HEK293 (cell line): ENCODE measurements around the gene ZNF749.
A peak's percentile ranks its signal among the peaks of the same experiment; 100 is the strongest.

Source experiments
- CTCF ChIA-PET: fragments of 350-600 bp; formaldehyde crosslinking; extraction: SDS; loops from one replicate; lab custom pipeline; 2021; ENCODE audit warnings: antibody characterized with exemption; lab: Yijun Ruan, JAX
- POLR2A ChIA-PET: fragments of 300-600 bp; formaldehyde crosslinking; extraction: SDS; loops from one replicate; lab custom pipeline; 2020; ENCODE audit warnings: antibody characterized with exemption, inconsistent platforms; lab: Yijun Ruan, JAX
- H3K27ac ChIP-seq: fragments of 200-500 bp; sonication (Bioruptor generic); 2 replicates; pipeline ENCODE4 v1.5.1; 2014; ENCODE audit warnings: low read depth, low read length, control low read depth, inconsistent platforms; ENCODE audit errors: extremely low read depth
- H3K36me3 ChIP-seq, 2 experiments: fragments of 200-500 bp in 1 of 2; sonication (Bioruptor generic) in 1 of 2; 1 replicate in 1 of 2; 2 replicates in 1 of 2; pipeline ENCODE4 v1.5.1; 2014 to 2017; ENCODE audit warnings: inconsistent platforms in 2 of 2, low read length in 2 of 2; ENCODE audit not compliant: control insufficient read depth in 2 of 2, insufficient read depth in 1 of 2
- H3K4me1 ChIP-seq: fragments of 200-500 bp; sonication (Bioruptor generic); 2 replicates; pipeline ENCODE4 v1.5.1; 2014; ENCODE audit warnings: mild to moderate bottlenecking, low read length, inconsistent platforms; ENCODE audit not compliant: control insufficient read depth, insufficient read depth
- H3K4me3 ChIP-seq: 2 replicates; pipeline ENCODE4 v1.5.1; 2011; ENCODE audit warnings: low read depth, mild to moderate bottlenecking, control low read depth, low read length, moderate library complexity
- H3K9me3 ChIP-seq: fragments of 200-500 bp; sonication (Bioruptor generic); 2 replicates; pipeline ENCODE4 v1.5.1; 2014; ENCODE audit warnings: low read depth, low read length, inconsistent platforms; ENCODE audit not compliant: control insufficient read depth, insufficient read depth
- BCL11A ChIP-seq: fragments of 450-650 bp; formaldehyde crosslinking; IDR thresholded peaks from 2 replicates; pipeline ENCODE4 v1.5.1; 2016; ENCODE audit warnings: low read depth, missing biosample characterization, missing genetic modification characterization
- GLIS2 ChIP-seq: fragments of 450-650 bp; formaldehyde crosslinking; IDR thresholded peaks from 2 replicates; pipeline ENCODE4 v1.5.1; 2016; ENCODE audit warnings: missing biosample characterization, missing genetic modification characterization
- KLF17 ChIP-seq: fragments of 450-650 bp; formaldehyde crosslinking; IDR thresholded peaks from 2 replicates; pipeline ENCODE4 v1.5.1; 2016; ENCODE audit warnings: missing biosample characterization, missing genetic modification characterization
- KLF8 ChIP-seq: fragments of 450-650 bp; formaldehyde crosslinking; IDR thresholded peaks from 2 replicates; pipeline ENCODE4 v1.5.1; 2016; ENCODE audit warnings: missing biosample characterization, missing genetic modification characterization
- MZF1 ChIP-seq: fragments of 450-650 bp; formaldehyde crosslinking; IDR thresholded peaks from 2 replicates; pipeline ENCODE4 v1.5.1; 2017; ENCODE audit warnings: missing biosample characterization, missing genetic modification characterization, borderline replicate concordance
- OVOL3 ChIP-seq: fragments of 450-650 bp; formaldehyde crosslinking; IDR thresholded peaks from 2 replicates; pipeline ENCODE4 v1.5.1; 2016; ENCODE audit warnings: missing biosample characterization, missing genetic modification characterization
- REPIN1 ChIP-seq: fragments of 450-650 bp; formaldehyde crosslinking; IDR thresholded peaks from 2 replicates; pipeline ENCODE4 v1.5.1; 2017; ENCODE audit warnings: missing biosample characterization, missing genetic modification characterization, low read depth
- SETDB1 ChIP-seq: IDR thresholded peaks from one replicate; pipeline ENCODE4 v1.6.1; 2017; ENCODE audit warnings: mild to moderate bottlenecking, low read length, moderate library complexity, mixed read lengths; ENCODE audit not compliant: insufficient read length
- SP3 ChIP-seq: fragments of 450-650 bp; formaldehyde crosslinking; IDR thresholded peaks from 2 replicates; pipeline ENCODE4 v1.5.1; 2016; ENCODE audit warnings: missing biosample characterization, missing genetic modification characterization
- TRIM28 ChIP-seq: IDR thresholded peaks from 2 replicates; pipeline ENCODE4 v1.6.1; 2011; ENCODE audit warnings: low read length, control low read depth, borderline replicate concordance
- ZFP69B ChIP-seq: fragments of 450-650 bp; formaldehyde crosslinking; IDR thresholded peaks from 2 replicates; pipeline ENCODE4 v1.5.1; 2016; ENCODE audit warnings: missing biosample characterization, missing genetic modification characterization
- ZNF146 ChIP-seq: fragments of 450-650 bp; formaldehyde crosslinking; IDR thresholded peaks from 2 replicates; pipeline ENCODE4 v1.5.1; 2016; ENCODE audit warnings: missing biosample characterization, missing genetic modification characterization
- ZNF155 ChIP-seq: fragments of 450-650 bp; formaldehyde crosslinking; IDR thresholded peaks from 2 replicates; pipeline ENCODE4 v1.5.1; 2016; ENCODE audit warnings: missing biosample characterization, missing genetic modification characterization
- ZNF169 ChIP-seq: fragments of 450-650 bp; formaldehyde crosslinking; IDR thresholded peaks from 2 replicates; pipeline ENCODE4 v1.5.1; 2016; ENCODE audit warnings: missing biosample characterization, missing genetic modification characterization
- ZNF175 ChIP-seq: fragments of 450-650 bp; formaldehyde crosslinking; IDR thresholded peaks from 2 replicates; pipeline ENCODE4 v1.5.1; 2016; ENCODE audit warnings: missing biosample characterization, missing genetic modification characterization
- ZNF398 ChIP-seq: fragments of 450-650 bp; formaldehyde crosslinking; IDR thresholded peaks from 2 replicates; pipeline ENCODE4 v1.5.1; 2017; ENCODE audit warnings: missing biosample characterization, missing genetic modification characterization
- ZNF473 ChIP-seq: fragments of 450-650 bp; formaldehyde crosslinking; IDR thresholded peaks from 2 replicates; pipeline ENCODE4 v1.5.1; 2017; ENCODE audit warnings: missing biosample characterization, missing genetic modification characterization
- ZNF521 ChIP-seq: fragments of 450-650 bp; formaldehyde crosslinking; IDR thresholded peaks from 2 replicates; pipeline ENCODE4 v1.5.1; 2017; ENCODE audit warnings: missing biosample characterization, mild to moderate bottlenecking, missing genetic modification characterization
- ZNF624 ChIP-seq: fragments of 450-650 bp; formaldehyde crosslinking; IDR thresholded peaks from 2 replicates; pipeline ENCODE4 v1.5.1; 2017; ENCODE audit warnings: missing biosample characterization, missing genetic modification characterization
- ZNF626 ChIP-seq: fragments of 450-650 bp; sonication (Bioruptor Pico); formaldehyde crosslinking; IDR thresholded peaks from 2 replicates; pipeline ENCODE4 v1.5.1; 2018; ENCODE audit warnings: missing biosample characterization, missing genetic modification characterization, inconsistent platforms
- ZNF792 ChIP-seq: fragments of 450-650 bp; formaldehyde crosslinking; IDR thresholded peaks from 2 replicates; pipeline ENCODE4 v1.5.1; 2016; ENCODE audit warnings: missing biosample characterization, missing genetic modification characterization
- TF ChIP-seq, protein P1 (sequence below): fragments of 450-650 bp; formaldehyde crosslinking; conservative IDR thresholded peaks from 2 replicates; pipeline ENCODE4 v1.5.1; 2016; ENCODE audit warnings: low read depth, missing biosample characterization, missing genetic modification characterization

The ZNF749 gene

DNA sequence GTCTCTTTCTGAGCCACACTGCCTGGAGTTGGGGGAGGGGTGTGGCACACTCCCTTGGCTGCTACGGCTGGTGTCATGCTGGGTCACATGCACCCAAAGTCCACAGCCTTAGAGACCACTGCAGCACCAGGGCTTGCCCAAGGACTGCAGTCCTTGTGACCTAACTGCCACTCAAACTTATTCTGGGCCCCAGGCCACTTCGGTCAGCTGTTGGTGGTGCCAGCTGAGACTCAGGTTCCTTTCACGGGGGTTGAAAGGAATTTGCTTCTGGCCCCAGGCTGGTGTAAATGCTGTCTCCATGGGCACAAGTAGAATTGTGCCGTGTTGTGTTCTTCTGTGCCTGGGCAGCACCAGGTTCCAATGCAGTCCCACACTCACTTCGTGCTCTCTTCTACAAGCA, 31.4 kb downstream of the ZNF749 start (continued):
- TF ChIP-seq ZNF398 (tag by site-specific recombination) (no peak), ZNF624 (no peak)

- Histone ChIP-seq H3K9me3 (peaks cover 14% of the 10 kb centered on the region), H3K4me3 (no peak overlapping the region)
- TF ChIP-seq ZNF175 (tag by site-specific recombination): no peak
- peak; percentile 96; the same call in 1 of the 2 replicates for TF ChIP-seq TRIM28
- no peak for TF ChIP-seq OVOL3 (tag by site-specific recombination)
- TF ChIP-seq SETDB1: peak; percentile 99
- 0 out of 2 replicates have a peak, but pooled peaks have one; percentile 28 for TF ChIP-seq ZNF626 (tag by site-specific recombination)
- TF ChIP-seq BCL11A (tag by site-specific recombination): no peak
- TF ChIP-seq, all 188 proteins: peak for 3
- no peaks in the 10 kb centered on the region; the same call in 1 of the 2 replicates for H3K4me1 ChIP-seq
- ChIA-PET POLR2A (no interaction called here), CTCF (no interaction called here)
- no peak overlapping the region for H3K27ac ChIP-seq
- peaks cover 5 to 59% of the 10 kb centered on the region in 2 experiments; a peak in 2 of 3 replicates for H3K36me3 ChIP-seq
Observed at GRCh38 chr19:57473646-57474045, 38.5 kb downstream of the ZNF749 start.

- peaks cover 5 to 42% of the 10 kb centered on the region in 2 experiments; a peak in 2 of 3 replicates for H3K36me3 ChIP-seq
- peak within 1 kb of the TSS; percentile 65 for H3K27ac ChIP-seq
- CTCF ChIA-PET: interaction anchor here (0.6 to 1.5 kb wide), 15 partner anchors 9 to 1357 kb away, joined by 3 to 10 read pairs (median 3); partner anchors contain the start of genes ZNF419 and ZNF549
- H3K4me1 ChIP-seq: no peaks in the 10 kb centered on the region; the same call in 1 of the 2 replicates
- H3K9me3 ChIP-seq: peaks cover 13% of the 10 kb centered on the region
- POLR2A ChIA-PET: interaction anchor here (0.5 to 1.8 kb wide), 5 partner anchors 9 to 409 kb away, joined by 3 to 10 read pairs (median 6); partner anchors contain the start of genes ZNF419 and ZNF773
- peak within 1 kb of the TSS; percentile 63 for H3K4me3 ChIP-seq
- 0 out of 2 replicates have a peak, but pooled peaks have one; percentile 39 for TF ChIP-seq ZFP69B (tag by site-specific recombination)
- peak; percentile 76 for TF ChIP-seq SP3 (tag by site-specific recombination)
- no peak for TF ChIP-seq ZNF398 (tag by site-specific recombination)
- no peak for TF ChIP-seq ZNF146 (tag by site-specific recombination)
- no peak for TF ChIP-seq GLIS2 (tag by site-specific recombination)
- TF ChIP-seq KLF8 (tag by site-specific recombination): peak; percentile 61
- TF ChIP-seq ZNF473: no peak
- no peak for TF ChIP-seq ZNF155 (tag by site-specific recombination)
- TF ChIP-seq REPIN1 (tag by site-specific recombination): no peak
- TF ChIP-seq MZF1 (tag by site-specific recombination): no peak
- no peak for TF ChIP-seq ZNF521 (tag by site-specific recombination)
- TF ChIP-seq, protein P1, sequence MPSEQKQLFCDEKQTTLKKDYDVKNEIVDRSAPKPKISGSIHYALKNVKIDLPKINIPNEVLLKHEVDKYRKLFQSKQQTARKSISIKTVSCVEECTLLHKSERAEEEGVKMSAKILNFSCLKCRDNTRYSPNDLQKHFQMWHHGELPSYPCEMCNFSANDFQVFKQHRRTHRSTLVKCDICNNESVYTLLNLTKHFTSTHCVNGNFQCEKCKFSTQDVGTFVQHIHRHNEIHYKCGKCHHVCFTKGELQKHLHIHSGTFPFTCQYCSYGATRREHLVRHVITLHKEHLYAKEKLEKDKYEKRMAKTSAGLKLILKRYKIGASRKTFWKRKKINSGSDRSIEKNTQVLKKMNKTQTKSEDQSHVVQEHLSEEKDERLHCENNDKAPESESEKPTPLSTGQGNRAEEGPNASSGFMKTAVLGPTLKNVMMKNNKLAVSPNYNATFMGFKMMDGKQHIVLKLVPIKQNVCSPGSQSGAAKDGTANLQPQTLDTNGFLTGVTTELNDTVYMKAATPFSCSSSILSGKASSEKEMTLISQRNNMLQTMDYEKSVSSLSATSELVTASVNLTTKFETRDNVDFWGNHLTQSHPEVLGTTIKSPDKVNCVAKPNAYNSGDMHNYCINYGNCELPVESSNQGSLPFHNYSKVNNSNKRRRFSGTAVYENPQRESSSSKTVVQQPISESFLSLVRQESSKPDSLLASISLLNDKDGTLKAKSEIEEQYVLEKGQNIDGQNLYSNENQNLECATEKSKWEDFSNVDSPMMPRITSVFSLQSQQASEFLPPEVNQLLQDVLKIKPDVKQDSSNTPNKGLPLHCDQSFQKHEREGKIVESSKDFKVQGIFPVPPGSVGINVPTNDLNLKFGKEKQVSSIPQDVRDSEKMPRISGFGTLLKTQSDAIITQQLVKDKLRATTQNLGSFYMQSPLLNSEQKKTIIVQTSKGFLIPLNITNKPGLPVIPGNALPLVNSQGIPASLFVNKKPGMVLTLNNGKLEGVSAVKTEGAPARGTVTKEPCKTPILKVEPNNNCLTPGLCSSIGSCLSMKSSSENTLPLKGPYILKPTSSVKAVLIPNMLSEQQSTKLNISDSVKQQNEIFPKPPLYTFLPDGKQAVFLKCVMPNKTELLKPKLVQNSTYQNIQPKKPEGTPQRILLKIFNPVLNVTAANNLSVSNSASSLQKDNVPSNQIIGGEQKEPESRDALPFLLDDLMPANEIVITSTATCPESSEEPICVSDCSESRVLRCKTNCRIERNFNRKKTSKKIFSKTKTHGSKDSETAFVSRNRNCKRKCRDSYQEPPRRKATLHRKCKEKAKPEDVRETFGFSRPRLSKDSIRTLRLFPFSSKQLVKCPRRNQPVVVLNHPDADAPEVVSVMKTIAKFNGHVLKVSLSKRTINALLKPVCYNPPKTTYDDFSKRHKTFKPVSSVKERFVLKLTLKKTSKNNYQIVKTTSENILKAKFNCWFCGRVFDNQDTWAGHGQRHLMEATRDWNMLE: peak; percentile 92
- no peak for TF ChIP-seq KLF17
- no peak for TF ChIP-seq ZNF169 (tag by site-specific recombination)
- TF ChIP-seq ZNF792 (tag by site-specific recombination): no peak
Observed at GRCh38 chr19:57477191-57478008, 42.3 kb downstream of the ZNF749 start, which contains the start of gene ZNF772. Gene ZNF772 (minus strand): TSS chr19:57477566. CDS start chr19:57477309, 257 bp downstream.
